ENCODE data around the gene NTN1. TPM values are rescaled to one million over a fixed set of nuclear protein-coding genes. Genes with fewer than 3 reads are reported as not detected.
A peak's percentile ranks its signal among the peaks of the same experiment; 100 is the strongest.

Gene NTN1
- total and polyA plus RNA-seq, 12 donors: 3.0 to 38.7 (median 15.8) TPM

DNA sequence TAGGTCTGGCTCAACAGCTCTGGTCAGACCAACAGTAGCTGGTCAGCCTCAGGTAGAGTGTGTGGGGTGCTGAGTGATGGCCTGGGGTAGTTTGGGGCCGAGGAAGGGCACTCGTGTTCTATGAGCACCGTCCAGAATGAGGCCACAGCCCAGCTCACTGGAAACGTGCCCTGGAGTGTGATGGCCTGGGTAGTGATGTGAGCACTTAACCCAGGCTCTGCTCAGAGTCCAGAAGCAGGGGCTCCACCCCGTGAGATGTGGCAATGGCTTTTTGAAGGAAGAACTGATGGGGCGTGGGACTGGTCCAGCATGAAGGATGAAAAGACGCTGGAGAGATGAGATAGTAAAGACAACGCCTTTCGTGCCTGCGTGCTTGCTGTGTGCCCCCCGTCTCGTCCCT is 35.3 kb downstream of the NTN1 start:
- TF ChIP-seq, protein P1, sequence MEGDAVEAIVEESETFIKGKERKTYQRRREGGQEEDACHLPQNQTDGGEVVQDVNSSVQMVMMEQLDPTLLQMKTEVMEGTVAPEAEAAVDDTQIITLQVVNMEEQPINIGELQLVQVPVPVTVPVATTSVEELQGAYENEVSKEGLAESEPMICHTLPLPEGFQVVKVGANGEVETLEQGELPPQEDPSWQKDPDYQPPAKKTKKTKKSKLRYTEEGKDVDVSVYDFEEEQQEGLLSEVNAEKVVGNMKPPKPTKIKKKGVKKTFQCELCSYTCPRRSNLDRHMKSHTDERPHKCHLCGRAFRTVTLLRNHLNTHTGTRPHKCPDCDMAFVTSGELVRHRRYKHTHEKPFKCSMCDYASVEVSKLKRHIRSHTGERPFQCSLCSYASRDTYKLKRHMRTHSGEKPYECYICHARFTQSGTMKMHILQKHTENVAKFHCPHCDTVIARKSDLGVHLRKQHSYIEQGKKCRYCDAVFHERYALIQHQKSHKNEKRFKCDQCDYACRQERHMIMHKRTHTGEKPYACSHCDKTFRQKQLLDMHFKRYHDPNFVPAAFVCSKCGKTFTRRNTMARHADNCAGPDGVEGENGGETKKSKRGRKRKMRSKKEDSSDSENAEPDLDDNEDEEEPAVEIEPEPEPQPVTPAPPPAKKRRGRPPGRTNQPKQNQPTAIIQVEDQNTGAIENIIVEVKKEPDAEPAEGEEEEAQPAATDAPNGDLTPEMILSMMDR (IDR thresholded peaks at IDR 0.05): no peak
- no peaks in the 10 kb centered on the region for H3K36me3 ChIP-seq
- H3K27me3 ChIP-seq: no peaks in the 10 kb centered on the region
- no peak overlapping the region for H3K27ac ChIP-seq
- peaks cover 0 to 9% (median 0%) of the 10 kb centered on the region in 11 donors for H3K9me3 ChIP-seq
- 64 to 80% methylated on average over 12 of the region's 12 CpGs for WGBS, 2 donors
- intact Hi-C loops (cut with DNase I): no loop called here
- no peak for DNase-seq
- H3K4me3 ChIP-seq: no peak overlapping the region
- H3K4me1 ChIP-seq: no peaks in the 10 kb centered on the region
- ATAC-seq: peak in 1 of 8 donors; percentile 38

DNA sequence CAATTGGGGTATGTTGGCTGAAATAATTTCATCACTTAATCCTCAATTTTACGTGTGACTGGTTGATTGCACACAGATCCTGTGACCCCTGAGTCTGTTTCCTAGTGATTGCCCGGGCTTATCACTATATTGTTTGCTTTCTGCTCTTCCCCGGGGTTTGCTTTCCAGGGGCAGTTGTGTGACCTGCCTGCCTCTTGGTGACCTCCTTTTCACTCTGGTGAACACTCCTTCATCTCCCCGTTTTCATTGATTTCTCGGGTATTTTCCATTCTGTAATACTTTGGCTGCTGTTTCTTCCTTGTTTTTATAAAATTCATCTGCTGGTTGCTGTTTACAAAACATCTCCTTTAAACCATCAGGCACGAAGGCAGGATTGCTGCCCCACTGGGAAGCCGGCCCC is 36.0 kb downstream of the NTN1 start:
- peaks cover 0 to 9% (median 0%) of the 10 kb centered on the region in 11 donors for H3K9me3 ChIP-seq
- TF ChIP-seq, protein P1 (IDR thresholded peaks at IDR 0.05): no peak
- ATAC-seq (no peak), DNase-seq (no peak)
- WGBS, 2 donors: 43 to 53% methylated on average over 7 of the region's 7 CpGs
- no peak overlapping the region for H3K27ac ChIP-seq
- H3K27me3 ChIP-seq: no peaks in the 10 kb centered on the region
- intact Hi-C loops (cut with DNase I): no loop called here
- H3K4me1 ChIP-seq: no peaks in the 10 kb centered on the region
- H3K36me3 ChIP-seq: no peaks in the 10 kb centered on the region
- H3K4me3 ChIP-seq: no peak overlapping the region

DNA sequence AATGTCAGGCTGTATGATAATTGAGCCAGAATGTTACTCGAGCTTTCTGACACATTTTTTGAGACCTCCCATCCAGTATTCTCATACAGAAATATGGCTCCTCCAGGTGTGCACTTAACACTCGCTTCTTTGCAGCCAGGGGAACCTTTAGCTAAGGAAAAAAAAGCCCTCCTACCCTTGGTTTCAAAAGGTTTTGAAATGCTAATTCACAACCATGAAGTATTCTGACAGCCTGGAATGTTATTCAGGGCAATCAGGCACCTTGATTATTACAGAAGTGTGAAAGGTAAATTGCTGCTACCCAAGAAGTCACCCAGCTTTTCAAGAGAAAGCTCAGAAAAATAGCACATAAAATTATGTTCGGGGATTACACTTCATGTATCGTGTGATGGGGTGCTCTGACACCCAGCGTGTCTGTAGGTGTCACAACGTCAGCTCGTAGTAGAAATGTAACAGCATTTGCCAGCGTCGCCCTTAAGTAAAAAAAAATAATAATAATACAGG is 41.1 kb downstream of the NTN1 start:
- Histone ChIP-seq H3K9me3 (no peaks in the 10 kb centered on the region), H3K27me3 (no peaks in the 10 kb centered on the region), H3K36me3 (no peaks in the 10 kb centered on the region), H3K4me3 (no peak overlapping the region), H3K27ac (no peak overlapping the region), H3K4me1 (no peaks in the 10 kb centered on the region)
- TF ChIP-seq, protein P1 (IDR thresholded peaks at IDR 0.05): no peak
- ATAC-seq: no peak
- intact Hi-C loops (cut with DNase I): no loop called here
- no peak for DNase-seq
- WGBS, 2 donors: 78 to 79% methylated on average over 9 of the region's 9 CpGs

DNA sequence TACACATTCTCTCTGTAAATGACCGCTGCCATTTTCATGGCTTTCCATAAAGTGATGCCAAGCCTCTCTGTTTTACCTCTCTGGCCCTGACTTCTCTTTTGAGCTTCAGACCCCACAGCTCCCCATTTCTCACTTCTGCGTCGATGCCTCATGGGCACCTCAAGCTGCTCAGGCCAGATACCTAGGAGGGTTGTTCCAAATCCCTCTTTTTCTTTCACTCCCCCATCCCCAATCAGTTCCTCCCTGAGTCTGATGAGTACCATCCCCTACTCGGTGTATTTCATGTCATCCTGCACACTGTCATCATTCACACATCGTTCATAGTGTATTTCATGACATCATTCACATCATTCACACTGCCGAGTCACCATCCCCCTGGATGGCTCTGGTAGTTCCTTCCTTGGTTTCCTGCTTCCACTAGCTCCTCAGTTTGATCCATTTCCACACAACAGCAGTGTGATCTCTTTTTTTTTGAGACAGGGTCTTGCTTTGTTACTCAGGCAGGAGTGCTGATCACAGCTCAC is 43.1 kb downstream of the NTN1 start:
- no peaks in the 10 kb centered on the region for H3K27me3 ChIP-seq

More for the DNA sequence above, 43.1 kb downstream of the NTN1 start:
- Histone ChIP-seq H3K4me1 (no peaks in the 10 kb centered on the region), H3K27ac (no peak overlapping the region), H3K36me3 (no peaks in the 10 kb centered on the region), H3K4me3 (no peak overlapping the region), H3K9me3 (no peaks in the 10 kb centered on the region)
- ATAC-seq (no peak), DNase-seq (no peak)
- WGBS, 2 donors: 80 to 84% methylated on average over 6 of the region's 6 CpGs
- intact Hi-C loops (cut with DNase I): no loop called here
- TF ChIP-seq, protein P1 (IDR thresholded peaks at IDR 0.05): no peak

Data from heart right ventricle (tissue), 16 donors.